Chondrocyte (in vitro differentiated cells): ENCODE results near the gene FAM20C. TPM values are rescaled to one million over a fixed set of nuclear protein-coding genes. Genes with fewer than 3 reads are reported as not detected.

Experiments
- DNase-seq: peaks from one replicate; pipeline ENCODE4 v3.0.0; 2021; ENCODE audit warnings: mixed read lengths, low spot score
- H3K27ac Mint-ChIP-seq: one replicate; pipeline ENCODE4 v1.8.0; 2021; ENCODE audit warnings: mild to moderate bottlenecking, moderate library complexity, mixed read lengths; ENCODE audit not compliant: unreplicated experiment
- H3K27me3 Mint-ChIP-seq: 2 replicates; pipeline ENCODE4 v1.8.0; 2021; ENCODE audit warnings: low read depth, mixed read lengths
- H3K36me3 Mint-ChIP-seq: 2 replicates; pipeline ENCODE4 v1.8.0; 2021; ENCODE audit warnings: low read depth, mixed read lengths
- H3K4me1 Mint-ChIP-seq: 2 replicates; pipeline ENCODE4 v1.8.0; 2021; ENCODE audit warnings: low read depth, mild to moderate bottlenecking, mixed read lengths
- H3K4me3 Mint-ChIP-seq: one replicate; pipeline ENCODE4 v1.8.0; 2021; ENCODE audit warnings: mild to moderate bottlenecking, moderate library complexity, mixed read lengths; ENCODE audit not compliant: unreplicated experiment
- H3K9me3 Mint-ChIP-seq: 2 replicates; pipeline ENCODE4 v1.8.0; 2021; ENCODE audit warnings: low read depth, mixed read lengths
- total RNA-seq: library from RNA; stranded (reverse); gene quantifications from 3 replicates; pipeline ENCODE4 v1.2.1, GENCODE V29; 2021
- TF ChIP-seq, protein P1 (sequence below): fragments of 200-600 bp; sonication (generic); IDR thresholded peaks from 2 replicates; pipeline ENCODE4 v1.5.0; 2021; ENCODE audit warnings: antibody characterized with exemption, mild to moderate bottlenecking, moderate library complexity

Gene FAM20C
- total RNA-seq, 1 donor from 2014 or later = 34.4 TPM

DNA sequence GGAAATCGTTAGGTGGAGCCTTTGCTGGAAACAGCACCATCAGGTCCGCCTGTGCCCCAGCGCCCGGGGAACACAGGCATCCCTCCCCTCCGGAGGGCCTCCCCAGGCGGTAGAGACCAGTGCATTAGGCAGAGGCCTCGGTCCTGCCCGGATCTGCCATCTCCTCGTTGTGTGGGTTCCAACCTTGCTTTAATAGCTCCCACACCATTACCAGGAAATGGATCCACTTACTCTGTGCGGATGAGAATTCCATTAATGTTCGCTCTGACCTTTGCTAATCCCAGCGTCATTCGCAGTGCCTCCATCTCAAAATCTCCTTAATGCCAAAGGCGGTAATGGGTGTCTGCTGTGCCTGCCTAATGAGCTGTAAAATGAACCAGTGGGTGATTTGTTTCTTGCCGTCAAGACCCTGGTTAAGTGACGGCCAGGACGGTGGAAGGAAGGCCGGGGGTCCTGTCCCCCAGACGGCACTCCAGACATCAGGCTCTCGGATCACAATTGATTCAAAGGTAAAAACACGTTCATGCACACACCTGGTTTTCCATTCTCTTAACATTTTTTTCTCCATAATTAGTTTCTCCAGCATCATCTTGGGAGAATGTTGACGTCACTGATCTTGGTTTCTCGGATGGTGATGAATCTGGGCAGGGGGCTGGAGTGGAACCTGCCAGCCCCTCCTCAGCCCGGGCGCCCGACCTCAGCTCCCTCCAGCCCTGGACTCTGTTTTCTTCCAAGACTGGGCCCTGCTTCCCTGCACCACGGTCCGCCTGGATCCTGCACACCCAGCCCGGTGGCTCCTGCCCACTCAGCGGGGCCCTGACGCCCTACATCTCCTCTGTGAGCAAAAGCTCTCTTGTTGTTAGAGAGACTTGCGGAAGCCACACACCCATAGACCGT lies 22.8 kb upstream of the FAM20C start:
- peak; percentile 39 for DNase-seq

DNA sequence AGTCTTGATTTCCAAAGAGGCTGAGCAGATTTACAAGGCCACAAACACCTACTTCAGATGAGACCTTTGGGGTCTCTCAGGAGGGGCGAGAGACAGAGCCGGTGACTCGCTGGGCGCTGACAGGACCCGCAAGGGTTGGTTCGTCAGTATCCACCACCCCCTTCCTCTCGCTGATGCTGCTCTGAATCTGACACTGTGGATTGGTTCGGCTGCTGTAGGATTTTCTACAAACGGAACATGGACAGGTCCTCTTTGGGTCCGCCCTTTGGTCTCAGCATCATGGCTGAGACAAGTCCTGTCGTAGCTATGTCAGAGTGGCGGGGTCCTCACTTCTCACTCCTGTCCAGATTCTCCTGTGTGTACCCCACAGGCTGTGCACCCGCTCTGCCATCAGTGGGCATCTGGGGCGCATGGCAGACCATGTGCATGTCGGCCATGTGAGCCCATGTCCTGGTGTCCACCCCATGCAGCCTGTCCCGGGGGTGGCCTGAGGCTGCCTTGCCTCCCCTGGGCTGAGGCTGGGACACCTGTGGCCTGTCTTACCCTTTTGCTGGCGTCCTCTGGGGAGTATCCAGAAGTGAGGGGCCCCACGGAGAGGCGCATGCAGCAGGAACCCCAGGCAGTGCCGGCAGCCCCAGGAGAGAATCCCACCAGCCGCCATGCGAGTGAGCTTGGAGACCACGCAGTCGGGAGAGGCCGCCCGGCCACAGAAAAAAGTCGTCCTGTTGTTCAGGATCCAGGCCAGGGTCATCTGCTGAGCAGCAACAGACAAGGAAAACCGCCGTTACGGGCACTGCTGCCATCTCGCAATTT lies 21.6 kb upstream of the FAM20C start:
- DNase-seq = peak; percentile 79
- H3K4me3 Mint-ChIP-seq = no peak overlapping the region
- no peaks in the 10 kb centered on the region for H3K9me3 Mint-ChIP-seq
- peaks cover 4% of the 10 kb centered on the region for H3K27me3 Mint-ChIP-seq
- no peak overlapping the region for H3K27ac Mint-ChIP-seq
- no peaks in the 10 kb centered on the region for H3K36me3 Mint-ChIP-seq
- peaks cover 4% of the 10 kb centered on the region for H3K4me1 Mint-ChIP-seq
- TF ChIP-seq, protein P1, sequence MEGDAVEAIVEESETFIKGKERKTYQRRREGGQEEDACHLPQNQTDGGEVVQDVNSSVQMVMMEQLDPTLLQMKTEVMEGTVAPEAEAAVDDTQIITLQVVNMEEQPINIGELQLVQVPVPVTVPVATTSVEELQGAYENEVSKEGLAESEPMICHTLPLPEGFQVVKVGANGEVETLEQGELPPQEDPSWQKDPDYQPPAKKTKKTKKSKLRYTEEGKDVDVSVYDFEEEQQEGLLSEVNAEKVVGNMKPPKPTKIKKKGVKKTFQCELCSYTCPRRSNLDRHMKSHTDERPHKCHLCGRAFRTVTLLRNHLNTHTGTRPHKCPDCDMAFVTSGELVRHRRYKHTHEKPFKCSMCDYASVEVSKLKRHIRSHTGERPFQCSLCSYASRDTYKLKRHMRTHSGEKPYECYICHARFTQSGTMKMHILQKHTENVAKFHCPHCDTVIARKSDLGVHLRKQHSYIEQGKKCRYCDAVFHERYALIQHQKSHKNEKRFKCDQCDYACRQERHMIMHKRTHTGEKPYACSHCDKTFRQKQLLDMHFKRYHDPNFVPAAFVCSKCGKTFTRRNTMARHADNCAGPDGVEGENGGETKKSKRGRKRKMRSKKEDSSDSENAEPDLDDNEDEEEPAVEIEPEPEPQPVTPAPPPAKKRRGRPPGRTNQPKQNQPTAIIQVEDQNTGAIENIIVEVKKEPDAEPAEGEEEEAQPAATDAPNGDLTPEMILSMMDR = no peak

More for the DNA sequence above, 22.8 kb upstream of the FAM20C start:
- peaks cover 4% of the 10 kb centered on the region for H3K4me1 Mint-ChIP-seq
- H3K4me3 Mint-ChIP-seq = no peak overlapping the region
- TF ChIP-seq, protein P1 = no peak
- no peaks in the 10 kb centered on the region for H3K9me3 Mint-ChIP-seq
- H3K36me3 Mint-ChIP-seq = no peaks in the 10 kb centered on the region
- no peak overlapping the region for H3K27ac Mint-ChIP-seq
- H3K27me3 Mint-ChIP-seq = peaks cover 4% of the 10 kb centered on the region

DNA sequence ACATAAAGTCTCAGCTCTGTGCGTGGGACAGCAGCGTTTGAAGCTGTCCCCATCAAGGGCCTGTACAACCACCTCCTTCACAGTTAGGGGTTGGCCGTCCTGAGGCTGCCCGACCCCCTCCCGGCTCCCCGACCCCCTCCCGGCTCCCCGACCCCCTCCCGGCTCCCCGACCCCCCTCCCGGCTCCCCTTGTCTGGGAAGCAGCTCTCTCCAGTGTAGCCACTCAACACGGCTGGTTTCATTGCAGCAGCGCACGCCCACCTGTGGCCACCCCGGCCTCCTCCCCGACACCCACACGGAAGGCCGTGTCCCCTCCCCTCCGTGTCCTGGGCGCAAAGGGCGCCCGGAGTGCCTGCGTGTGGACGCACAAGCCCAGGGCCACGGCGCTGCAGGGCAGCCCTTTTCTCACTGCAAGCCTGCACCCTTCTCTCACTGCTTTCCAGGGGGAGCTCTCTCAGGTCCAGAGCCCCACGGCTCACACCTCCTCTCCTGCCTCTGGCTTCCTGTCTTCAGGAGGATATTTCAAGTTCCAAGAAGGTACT lies 20.9 kb upstream of the FAM20C start:
- Mint-ChIP-seq H3K4me1 (peaks cover under 1% of the 10 kb centered on the region), H3K36me3 (no peaks in the 10 kb centered on the region), H3K27me3 (peaks cover 4% of the 10 kb centered on the region), H3K4me3 (no peak overlapping the region), H3K9me3 (no peaks in the 10 kb centered on the region), H3K27ac (peak overlapping the region; percentile 27)
- TF ChIP-seq, protein P1 = no peak
- peak; percentile 81 for DNase-seq

DNA sequence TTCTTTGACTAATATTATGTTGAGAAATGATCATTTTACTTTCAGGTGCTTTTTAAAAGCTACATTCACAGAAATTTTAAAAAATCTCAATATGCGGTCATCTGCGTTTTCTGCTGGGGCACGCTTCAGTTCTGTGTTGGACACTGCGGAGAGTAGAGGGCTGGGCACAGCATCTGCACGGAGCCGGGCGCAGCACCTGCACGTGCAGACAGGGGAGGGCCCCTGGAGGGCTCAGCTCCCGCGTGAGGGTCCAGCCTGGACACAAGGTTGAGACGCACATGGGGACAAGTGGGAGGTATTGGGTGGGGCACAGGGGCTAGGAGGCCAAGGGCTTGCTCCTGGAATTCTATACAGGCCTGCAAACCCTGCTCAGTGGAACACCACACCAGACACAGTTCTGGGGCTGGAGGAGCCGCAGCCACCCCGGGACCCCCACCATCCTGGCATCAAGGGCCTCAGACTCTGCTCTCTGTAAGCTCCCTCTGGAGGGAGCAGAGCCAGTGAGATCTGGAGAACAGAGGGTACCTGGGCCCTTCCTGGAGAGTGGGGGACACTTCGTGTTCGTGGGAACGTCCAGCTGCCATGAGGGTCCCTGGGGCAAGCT lies 20.4 kb upstream of the FAM20C start:
- H3K27me3 Mint-ChIP-seq = peaks cover 4% of the 10 kb centered on the region
- TF ChIP-seq, protein P1 = no peak
- DNase-seq = no peak
- H3K4me1 Mint-ChIP-seq = no peaks in the 10 kb centered on the region
- H3K9me3 Mint-ChIP-seq = no peaks in the 10 kb centered on the region
- no peak overlapping the region for H3K4me3 Mint-ChIP-seq
- no peak overlapping the region for H3K27ac Mint-ChIP-seq
- H3K36me3 Mint-ChIP-seq = no peaks in the 10 kb centered on the region
